ENCODE results near the gene EFCAB6. TPM values are rescaled to one million over a fixed set of nuclear protein-coding genes. Genes with fewer than 3 reads are reported as not detected.

Gene EFCAB6
- polyA plus RNA-seq, 3 donors: not detected

GRCh38 chr22:43616645-43617044 is 195.5 kb downstream of the EFCAB6 start:
- H3K36me3 Mint-ChIP-seq: no peaks in the 10 kb centered on the region
- H3K27me3 ChIP-seq (ENCODE audit: control insufficient read depth in 2 of 2, insufficient read depth in 2 of 2, low read length in 2 of 2): no peaks in the 10 kb centered on the region

GRCh38 chr22:43600265-43600664 is 211.8 kb downstream of the EFCAB6 start:
- intact Hi-C loops (cut with micrococcal nuclease): no loop called here
- WGBS (ENCODE audit: insufficient coverage): 96% methylated on average over 7 of the region's 9 CpGs
- H3K9me3 ChIP-seq (replicated peaks in 1 of 2; ENCODE audit: control insufficient read depth in 1 of 2, insufficient read depth in 1 of 2, low read length in 2 of 2): no peaks in the 10 kb centered on the region

More at GRCh38 chr22:43616645-43617044, 195.5 kb downstream of the EFCAB6 start:
- Histone ChIP-seq H3K36me3 (replicated peaks in 1 of 2; ENCODE audit: control insufficient read depth in 1 of 2, insufficient read depth in 2 of 2, low read length in 2 of 2) (no peaks in the 10 kb centered on the region), H4K20me1 (ENCODE audit: insufficient read depth, low read length) (no peaks in the 10 kb centered on the region), H3K9me3 (replicated peaks in 1 of 2; ENCODE audit: control insufficient read depth in 1 of 2, insufficient read depth in 1 of 2, low read length in 2 of 2) (peaks cover 0 to 4% of the 10 kb centered on the region in 2 donors), H3K79me2 (ENCODE audit: insufficient read depth, low read length) (no peaks in the 10 kb centered on the region), H3K4me1 (ENCODE audit: control insufficient read depth in 1 of 2, insufficient read depth in 2 of 2, low read length in 2 of 2) (no peaks in the 10 kb centered on the region), H3K4me2 (replicated peaks; ENCODE audit: extremely low read depth, low read length, poor library complexity, severe bottlenecking) (no peak overlapping the region), H3K27ac (ENCODE audit: low read depth in 1 of 2, low read length in 2 of 2) (no peak overlapping the region), H3K4me3 (replicated peaks in 1 of 3; ENCODE audit: low read depth in 2 of 3, low read length in 3 of 3) (no peak overlapping the region), H2AFZ (ENCODE audit: insufficient read depth, low read depth, low read length, poor library complexity, severe bottlenecking) (no peak overlapping the region), H3K9ac (ENCODE audit: insufficient read depth, low read length, poor library complexity, severe bottlenecking) (no peak overlapping the region)
- H3K4me3 Mint-ChIP-seq: no peak overlapping the region
- no peak for DNase-seq
- WGBS (ENCODE audit: insufficient coverage): 76% methylated on average over 2 of the region's 3 CpGs
- peaks cover 2 to 8% (median 5%) of the 10 kb centered on the region in 3 donors for H3K27me3 Mint-ChIP-seq (ENCODE audit: low read depth in 3 of 3)
- peaks cover 4 to 14% (median 12%) of the 10 kb centered on the region in 7 donors for H3K9me3 Mint-ChIP-seq
- no peak overlapping the region for H3K27ac Mint-ChIP-seq
- H3K4me1 Mint-ChIP-seq: no peaks in the 10 kb centered on the region
- TF ChIP-seq CTCF (IDR thresholded peaks at IDR 0.05): no peak
- intact Hi-C loops (cut with micrococcal nuclease): no loop called here

More at GRCh38 chr22:43600265-43600664, 211.8 kb downstream of the EFCAB6 start:
- Mint-ChIP-seq H3K27me3 (ENCODE audit: low read depth in 3 of 3) (peaks cover 0 to 7% (median 3%) of the 10 kb centered on the region in 3 donors), H3K36me3 (no peaks in the 10 kb centered on the region), H3K27ac (no peak overlapping the region), H3K4me3 (no peak overlapping the region), H3K4me1 (no peaks in the 10 kb centered on the region), H3K9me3 (peaks cover 0 to 4% (median 2%) of the 10 kb centered on the region in 7 donors)
- TF ChIP-seq CTCF (IDR thresholded peaks at IDR 0.05): no peak
- H3K27me3 ChIP-seq (ENCODE audit: control insufficient read depth in 2 of 2, insufficient read depth in 2 of 2, low read length in 2 of 2): no peaks in the 10 kb centered on the region
- no peaks in the 10 kb centered on the region for H3K36me3 ChIP-seq (replicated peaks in 1 of 2; ENCODE audit: control insufficient read depth in 1 of 2, insufficient read depth in 2 of 2, low read length in 2 of 2)
- no peak overlapping the region for H3K4me3 ChIP-seq (replicated peaks in 1 of 3; ENCODE audit: low read depth in 2 of 3, low read length in 3 of 3)
- no peak overlapping the region for H3K4me2 ChIP-seq (replicated peaks; ENCODE audit: extremely low read depth, low read length, poor library complexity, severe bottlenecking)
- H3K9ac ChIP-seq (ENCODE audit: insufficient read depth, low read length, poor library complexity, severe bottlenecking): no peak overlapping the region
- H2AFZ ChIP-seq (ENCODE audit: insufficient read depth, low read depth, low read length, poor library complexity, severe bottlenecking): no peak overlapping the region
- H4K20me1 ChIP-seq (ENCODE audit: insufficient read depth, low read length): no peaks in the 10 kb centered on the region
- DNase-seq: no peak
- H3K4me1 ChIP-seq (ENCODE audit: control insufficient read depth in 1 of 2, insufficient read depth in 2 of 2, low read length in 2 of 2): no peaks in the 10 kb centered on the region
- H3K27ac ChIP-seq (ENCODE audit: low read depth in 1 of 2, low read length in 2 of 2): no peak overlapping the region
- no peaks in the 10 kb centered on the region for H3K79me2 ChIP-seq (ENCODE audit: insufficient read depth, low read length)

Data from CD14-positive monocyte (primary cell).